Trophoblast cell (in vitro differentiated cells and primary cell): ENCODE measurements around the gene ASS1.

Source experiments
- DNase-seq, 2 donors: peaks; one replicate each; pipeline ENCODE4 v3.0.0-alpha.2; 2016
- H2AFZ ChIP-seq: 2 replicates; pipeline ENCODE4 v1.6.1; 2013; ENCODE audit warnings: low read length, moderate library complexity, mild to moderate bottlenecking; ENCODE audit not compliant: insufficient read depth, poor library complexity
- H2AK5ac ChIP-seq: 2 replicates; pipeline ENCODE4 v1.6.1; 2013; ENCODE audit warnings: mild to moderate bottlenecking, low read length
- H2BK120ac ChIP-seq: 2 replicates; pipeline ENCODE4 v1.6.1; 2013; ENCODE audit warnings: low read length, mild to moderate bottlenecking, moderate library complexity; ENCODE audit not compliant: insufficient read depth, poor library complexity
- H2BK12ac ChIP-seq: 2 replicates; pipeline ENCODE4 v1.6.1; 2013; ENCODE audit warnings: mild to moderate bottlenecking, low read length, moderate library complexity
- H2BK5ac ChIP-seq: 2 replicates; pipeline ENCODE4 v1.6.1; 2013; ENCODE audit warnings: low read length, low read depth, moderate library complexity, mild to moderate bottlenecking; ENCODE audit not compliant: poor library complexity
- H3K14ac ChIP-seq: 2 replicates; pipeline ENCODE4 v1.6.1; 2013; ENCODE audit warnings: mild to moderate bottlenecking, low read length
- H3K18ac ChIP-seq: 2 replicates; pipeline ENCODE4 v1.6.1; 2013; ENCODE audit warnings: mild to moderate bottlenecking, low read length
- H3K23ac ChIP-seq: 2 replicates; pipeline ENCODE4 v1.6.1; 2013; ENCODE audit warnings: low read length
- H3K27ac ChIP-seq: 2 replicates; pipeline ENCODE4 v1.5.1; 2013; ENCODE audit warnings: low read depth, mild to moderate bottlenecking, inconsistent platforms, low read length, moderate library complexity
- H3K27me3 ChIP-seq: 2 replicates; pipeline ENCODE4 v1.6.1; 2013; ENCODE audit warnings: inconsistent platforms, mild to moderate bottlenecking, low read length, moderate library complexity; ENCODE audit not compliant: insufficient read depth
- H3K36me3 ChIP-seq, 2 experiments: 1 replicate in 1 of 2; 2 replicates in 1 of 2; pipeline ENCODE4 v1.6.1; 2013; ENCODE audit warnings: low read length in 2 of 2, mild to moderate bottlenecking in 2 of 2, moderate library complexity in 1 of 2; ENCODE audit not compliant: insufficient read depth in 2 of 2, control insufficient read depth in 1 of 2
- H3K4ac ChIP-seq: 2 replicates; pipeline ENCODE4 v1.6.1; 2013; ENCODE audit warnings: low read depth, mild to moderate bottlenecking, low read length, moderate library complexity
- H3K4me1 ChIP-seq, 2 experiments: 1 replicate in 1 of 2; 2 replicates in 1 of 2; pipeline ENCODE4 v1.6.1; 2013; ENCODE audit warnings: low read length in 2 of 2, mild to moderate bottlenecking in 2 of 2, moderate library complexity in 1 of 2; ENCODE audit not compliant: insufficient read depth in 2 of 2, control insufficient read depth in 1 of 2
- H3K4me2 ChIP-seq: 2 replicates; pipeline ENCODE4 v1.6.1; 2013; ENCODE audit warnings: inconsistent platforms, mild to moderate bottlenecking, low read length, moderate library complexity
- H3K4me3 ChIP-seq: 2 replicates; pipeline ENCODE4 v1.5.1; 2013; ENCODE audit warnings: mild to moderate bottlenecking, low read depth, low read length, inconsistent platforms
- H3K79me1 ChIP-seq: one replicate; pipeline ENCODE4 v1.6.1; 2013; ENCODE audit warnings: low read length
- H3K79me2 ChIP-seq: 2 replicates; pipeline ENCODE4 v1.6.1; 2013; ENCODE audit warnings: low read length, mild to moderate bottlenecking; ENCODE audit not compliant: control insufficient read depth, insufficient read depth, poor library complexity
- H3K9ac ChIP-seq: 2 replicates; pipeline ENCODE4 v1.6.1; 2013; ENCODE audit warnings: mild to moderate bottlenecking, low read length
- H3K9me3 ChIP-seq: 2 replicates; pipeline ENCODE4 v1.6.1; 2013; ENCODE audit warnings: low read depth, mild to moderate bottlenecking, control low read depth, inconsistent platforms, low read length; ENCODE audit not compliant: insufficient read depth
- H4K12ac ChIP-seq: 2 replicates; pipeline ENCODE4 v1.6.1; 2013; ENCODE audit warnings: low read depth, mild to moderate bottlenecking, low read length, moderate library complexity
- H4K8ac ChIP-seq: 2 replicates; pipeline ENCODE4 v1.6.1; 2013; ENCODE audit warnings: low read depth, mild to moderate bottlenecking, low read length, moderate library complexity
- H4K91ac ChIP-seq: one replicate; pipeline ENCODE4 v1.6.1; 2013; ENCODE audit warnings: low read depth, mild to moderate bottlenecking, low read length, moderate library complexity
- WGBS: extraction: QIAGEN DNeasy Blood & Tissue Kit; methylation state at CpG from one replicate; pipeline ENCODE4 v1.1.7; 2013; ENCODE audit warnings: missing lambda C conversion rate; ENCODE audit not compliant: insufficient read length, insufficient coverage; ENCODE audit errors: extremely low coverage; 5-methylcytosine and 5-hydroxymethylcytosine counted together

The ASS1 gene

GRCh38 chr9:130442746-130443455 is 1.9 kb upstream of the ASS1 start:
- H3K4me3 ChIP-seq = no peak overlapping the region

GRCh38 chr9:130443456-130443801 is 1.3 kb upstream of the ASS1 start:
- H2AK5ac ChIP-seq = no peak overlapping the region
- no peaks in the 10 kb centered on the region for H3K79me2 ChIP-seq
- H3K9me3 ChIP-seq = peaks cover 7% of the 10 kb centered on the region
- no peak overlapping the region for H3K14ac ChIP-seq
- H4K91ac ChIP-seq = no peak overlapping the region
- no peak overlapping the region for H3K9ac ChIP-seq
- no peak overlapping the region for H4K12ac ChIP-seq
- H3K4ac ChIP-seq = no peak overlapping the region
- H3K4me3 ChIP-seq = no peak overlapping the region
- H2BK120ac ChIP-seq = no peak overlapping the region
- H3K4me1 ChIP-seq = peaks cover 20 to 35% of the 10 kb centered on the region in 2 experiments
- no peak overlapping the region for H3K27ac ChIP-seq
- no peaks in the 10 kb centered on the region for H3K27me3 ChIP-seq
- H3K36me3 ChIP-seq = no peaks in the 10 kb centered on the region
- H3K4me2 ChIP-seq = no peak overlapping the region
- no peak overlapping the region for H4K8ac ChIP-seq
- H2BK12ac ChIP-seq = no peak overlapping the region
- DNase-seq = no peak
- H2AFZ ChIP-seq = no peak overlapping the region
- WGBS = no CpG with 5 or more reads among the region's 6 CpGs
- H3K79me1 ChIP-seq = peaks cover 7% of the 10 kb centered on the region
- no peak overlapping the region for H2BK5ac ChIP-seq
- H3K18ac ChIP-seq = no peak overlapping the region
- no peak overlapping the region for H3K23ac ChIP-seq

More at GRCh38 chr9:130442746-130443455, 1.9 kb upstream of the ASS1 start:
- Histone ChIP-seq H3K14ac (no peak overlapping the region), H3K23ac (no peak overlapping the region), H2AFZ (no peak overlapping the region), H4K91ac (no peak overlapping the region), H2BK120ac (no peak overlapping the region), H2BK5ac (no peak overlapping the region), H3K4me2 (no peak overlapping the region), H3K4me1 (peaks cover 16 to 31% of the 10 kb centered on the region in 2 experiments), H3K18ac (no peak overlapping the region), H3K9ac (no peak overlapping the region), H4K8ac (no peak overlapping the region), H3K79me1 (peaks cover 7% of the 10 kb centered on the region), H2BK12ac (no peak overlapping the region), H3K36me3 (no peaks in the 10 kb centered on the region), H2AK5ac (no peak overlapping the region), H3K79me2 (no peaks in the 10 kb centered on the region), H3K27ac (no peak overlapping the region), H3K9me3 (peaks cover 5% of the 10 kb centered on the region), H3K4ac (no peak overlapping the region), H3K27me3 (no peaks in the 10 kb centered on the region), H4K12ac (no peak overlapping the region)
- WGBS = no CpG with 5 or more reads among the region's 9 CpGs
- peak; percentile 50 to 68 for DNase-seq

- no peak overlapping the region for H2AFZ ChIP-seq
- no peak overlapping the region for H4K91ac ChIP-seq
- no peaks in the 10 kb centered on the region for H3K79me2 ChIP-seq
- peak overlapping the region; percentile 99 for H3K4me2 ChIP-seq
- H3K27ac ChIP-seq = no peak overlapping the region
- no peak overlapping the region for H2BK5ac ChIP-seq
- WGBS = no CpG with 5 or more reads among the region's 14 CpGs
- H3K14ac ChIP-seq = no peak overlapping the region
- H3K36me3 ChIP-seq = no peaks in the 10 kb centered on the region
- H3K4me1 ChIP-seq = peaks cover 20 to 35% of the 10 kb centered on the region in 2 experiments
- no peak overlapping the region for H3K18ac ChIP-seq
- no peak for DNase-seq
- H3K79me1 ChIP-seq = peaks cover 7% of the 10 kb centered on the region
- H3K9me3 ChIP-seq = peaks cover 7% of the 10 kb centered on the region
- no peaks in the 10 kb centered on the region for H3K27me3 ChIP-seq
- no peak overlapping the region for H2BK120ac ChIP-seq
- no peak overlapping the region for H2BK12ac ChIP-seq
- H4K8ac ChIP-seq = no peak overlapping the region
- H3K4me3 ChIP-seq = no peak overlapping the region
- no peak overlapping the region for H2AK5ac ChIP-seq
- H3K4ac ChIP-seq = no peak overlapping the region
- no peak overlapping the region for H4K12ac ChIP-seq
- no peak overlapping the region for H3K9ac ChIP-seq
- no peak overlapping the region for H3K23ac ChIP-seq
Observed at GRCh38 chr9:130443840-130444492, 795 bp upstream of the ASS1 start.

- no peak overlapping the region for H3K23ac ChIP-seq
- peaks cover 7% of the 10 kb centered on the region for H3K9me3 ChIP-seq
- peak; percentile 82 to 89 for DNase-seq
- peaks cover 7% of the 10 kb centered on the region for H3K79me1 ChIP-seq
- peak overlapping the region; percentile 68 for H3K4me3 ChIP-seq
- H3K27me3 ChIP-seq = no peaks in the 10 kb centered on the region
- no peak overlapping the region for H2AK5ac ChIP-seq
- peak overlapping the region; percentile 22 for H4K91ac ChIP-seq
- no CpG with 5 or more reads among the region's 30 CpGs for WGBS
- peak overlapping the region; percentile 23 for H3K27ac ChIP-seq
- no peaks in the 10 kb centered on the region for H3K36me3 ChIP-seq
- H3K4me1 ChIP-seq = peaks cover 20 to 35% of the 10 kb centered on the region in 2 experiments
- no peak overlapping the region for H4K8ac ChIP-seq
- peak overlapping the region; percentile 99 for H3K4me2 ChIP-seq
- no peak overlapping the region for H2BK5ac ChIP-seq
- H2BK120ac ChIP-seq = peak overlapping the region; percentile 10
- H4K12ac ChIP-seq = no peak overlapping the region
- no peak overlapping the region for H2BK12ac ChIP-seq
- no peaks in the 10 kb centered on the region for H3K79me2 ChIP-seq
- H3K4ac ChIP-seq = no peak overlapping the region
- H2AFZ ChIP-seq = no peak overlapping the region
- H3K14ac ChIP-seq = no peak overlapping the region
- no peak overlapping the region for H3K18ac ChIP-seq
- no peak overlapping the region for H3K9ac ChIP-seq
Observed at GRCh38 chr9:130445268-130445983, 665 bp downstream of the ASS1 start.
